Measurements from ENCODE around the gene ATL3.
"Not testable (repeated sequence)": the region's sequence is repeated elsewhere in the genome, so short reads cannot be mapped to it uniquely, and the experiment has no call there.

The ATL3 gene

DNA sequence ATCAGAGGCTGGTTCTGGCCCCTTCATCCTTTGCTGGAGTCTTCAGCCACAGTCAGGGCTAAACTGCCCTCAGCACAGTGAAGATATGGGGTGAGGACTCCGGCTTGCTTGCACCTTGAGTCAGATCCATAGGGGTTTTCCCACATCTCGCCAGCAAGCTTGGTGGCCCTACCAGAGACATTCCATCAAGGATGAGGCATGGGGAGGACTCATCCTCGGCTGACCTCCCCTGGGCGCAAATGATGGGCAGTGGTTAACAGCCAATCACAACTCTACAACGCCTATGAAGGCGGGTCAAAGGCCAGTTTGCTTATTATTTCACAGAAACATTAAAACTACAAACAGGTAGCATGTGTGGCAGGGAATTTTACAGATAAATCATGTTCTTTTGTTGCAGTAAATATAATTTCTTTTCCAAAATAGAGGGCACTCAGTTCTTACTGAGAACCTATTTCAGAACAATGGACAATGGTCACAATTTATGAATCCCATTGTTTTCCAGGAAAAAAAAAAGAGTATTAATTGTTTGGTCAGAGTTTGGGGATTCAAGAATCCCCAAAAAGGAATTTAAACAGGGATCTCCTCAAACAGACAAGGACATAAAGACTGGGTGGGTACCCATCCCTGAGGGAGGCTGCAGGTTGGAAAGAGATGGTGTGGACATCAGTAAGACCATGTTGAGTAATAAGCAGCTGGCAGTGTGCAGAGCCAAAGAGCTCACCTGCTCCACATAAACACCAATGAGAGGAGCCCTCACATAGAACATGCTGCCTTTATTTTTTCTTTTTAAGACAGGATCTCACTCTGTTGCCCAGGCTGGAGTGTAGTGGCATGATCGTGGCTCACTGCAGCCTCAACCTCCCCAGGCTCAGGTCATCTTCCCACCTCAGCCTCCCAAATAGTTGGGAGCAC, 71.7 kb downstream of the ATL3 start:
- no peaks in the 10 kb centered on the region for H3K36me3 Mint-ChIP-seq (ENCODE audit: low read depth)
- no peak overlapping the region for H3K4me3 Mint-ChIP-seq
- no peaks in the 10 kb centered on the region for H3K27me3 Mint-ChIP-seq (ENCODE audit: low read depth)
- no peak overlapping the region for H3K27ac Mint-ChIP-seq
- H3K4me1 Mint-ChIP-seq (ENCODE audit: low read depth): no peaks in the 10 kb centered on the region
- H3K9me3 Mint-ChIP-seq: no peaks in the 10 kb centered on the region

DNA sequence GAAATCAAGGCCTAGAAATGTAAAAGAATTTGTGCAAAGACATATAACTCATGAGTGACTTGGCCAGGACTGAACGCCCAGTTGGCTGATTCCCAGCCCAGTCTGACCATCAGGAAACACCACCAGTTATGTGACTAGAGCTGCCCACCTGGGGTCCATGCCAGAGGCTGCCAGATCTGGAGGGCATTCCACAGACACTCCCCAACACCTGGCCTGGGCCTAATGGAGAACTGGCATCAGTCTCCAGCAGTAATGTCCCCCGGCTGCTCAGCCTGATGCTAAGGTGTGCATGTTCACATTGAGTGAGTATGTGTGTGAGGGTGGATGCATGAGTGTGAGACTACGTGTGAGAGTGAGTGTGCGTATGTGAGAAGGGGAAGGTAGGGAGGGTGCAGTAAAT, 72.6 kb downstream of the ATL3 start:
- Mint-ChIP-seq H3K27me3 (ENCODE audit: low read depth) (no peaks in the 10 kb centered on the region), H3K4me1 (ENCODE audit: low read depth) (no peaks in the 10 kb centered on the region), H3K27ac (no peak overlapping the region), H3K9me3 (no peaks in the 10 kb centered on the region), H3K36me3 (ENCODE audit: low read depth) (no peaks in the 10 kb centered on the region), H3K4me3 (no peak overlapping the region)

DNA sequence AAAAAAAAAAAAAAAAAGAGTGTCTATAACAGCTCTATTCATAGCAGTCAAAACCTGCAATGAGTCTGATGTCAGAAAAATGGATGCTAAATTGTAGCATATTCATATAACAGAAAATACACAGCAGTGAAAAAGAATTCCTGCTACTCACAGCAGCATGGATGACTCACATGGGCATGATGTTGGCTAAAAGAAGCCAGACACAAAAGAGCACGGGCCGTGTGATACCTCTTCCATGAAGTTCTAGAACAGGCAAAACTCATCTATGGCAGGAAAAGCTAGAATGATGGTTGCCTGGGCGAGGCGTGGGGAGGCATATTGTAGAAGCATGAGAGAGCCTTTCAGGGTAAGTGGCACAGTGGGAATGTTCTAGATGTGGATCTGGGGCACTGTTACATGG, 75.9 kb downstream of the ATL3 start:
- Mint-ChIP-seq H3K27me3 (ENCODE audit: low read depth) (no peaks in the 10 kb centered on the region), H3K4me1 (ENCODE audit: low read depth) (peaks cover 3% of the 10 kb centered on the region), H3K36me3 (ENCODE audit: low read depth) (no peaks in the 10 kb centered on the region), H3K9me3 (no peaks in the 10 kb centered on the region), H3K4me3 (no peak overlapping the region), H3K27ac (no peak overlapping the region)

DNA sequence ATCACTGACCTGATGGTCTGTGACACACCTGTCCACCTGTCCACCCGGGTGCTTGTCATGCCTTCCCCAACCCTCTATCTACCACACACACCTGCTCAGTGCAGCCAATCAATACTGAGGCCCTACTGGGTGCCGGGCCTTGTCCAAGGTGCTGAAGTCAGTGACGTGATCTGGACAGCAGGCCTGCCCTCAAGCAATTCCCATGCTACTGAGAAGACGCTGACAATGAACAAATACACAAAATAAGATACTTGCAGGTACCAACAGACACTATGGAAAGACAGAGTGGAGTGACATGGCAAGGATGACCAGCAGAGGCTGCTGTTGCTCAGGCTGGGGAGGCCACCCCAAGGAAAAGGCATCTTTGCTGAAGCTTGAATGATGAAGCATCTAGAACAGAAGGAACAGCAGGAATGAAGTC, 78.2 kb downstream of the ATL3 start:
- H3K36me3 Mint-ChIP-seq (ENCODE audit: low read depth): no peaks in the 10 kb centered on the region
- peak overlapping the region; percentile 10 for H3K27ac Mint-ChIP-seq
- H3K27me3 Mint-ChIP-seq (ENCODE audit: low read depth): no peaks in the 10 kb centered on the region
- H3K4me3 Mint-ChIP-seq: no peak overlapping the region
- peaks cover 3% of the 10 kb centered on the region for H3K4me1 Mint-ChIP-seq (ENCODE audit: low read depth)
- no peaks in the 10 kb centered on the region for H3K9me3 Mint-ChIP-seq

DNA sequence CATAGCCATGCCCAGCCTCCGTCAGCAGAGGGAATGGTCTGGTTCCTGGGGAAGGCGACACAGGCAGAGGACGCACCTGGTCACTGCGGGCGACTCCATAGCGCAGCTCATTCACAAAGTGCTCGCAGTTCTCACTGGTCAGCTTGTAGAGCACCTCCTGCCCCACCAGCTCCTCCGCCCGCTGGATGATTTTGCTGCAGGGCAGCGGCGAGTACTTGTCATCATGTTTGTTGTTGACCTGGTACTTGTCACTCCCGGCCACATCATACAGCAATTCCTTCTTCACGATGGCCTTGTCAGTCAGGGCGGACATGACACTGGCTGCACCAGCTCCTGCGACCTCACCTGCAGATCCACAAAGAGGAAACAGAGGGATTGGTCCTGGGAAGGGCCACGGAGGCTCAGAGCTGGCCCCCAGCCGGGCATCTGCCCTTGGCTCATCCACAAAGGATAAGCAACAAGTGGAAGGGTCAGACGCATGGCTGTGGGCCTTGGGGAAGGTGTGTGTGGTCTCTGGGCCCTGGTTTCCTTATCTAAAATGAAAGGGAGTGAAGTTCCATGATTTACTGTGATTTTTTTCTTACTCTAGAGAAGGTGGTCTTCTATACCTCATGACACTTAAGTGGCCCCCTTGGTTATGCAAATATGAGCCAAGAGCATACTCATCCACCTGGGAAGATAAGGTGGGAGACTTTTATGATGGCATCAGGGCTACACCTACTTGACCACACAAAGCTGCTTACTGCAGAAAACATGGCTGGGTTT, 81.0 kb downstream of the ATL3 start:
- Mint-ChIP-seq H3K27ac (no peak overlapping the region), H3K9me3 (no peaks in the 10 kb centered on the region), H3K4me3 (no peak overlapping the region), H3K36me3 (ENCODE audit: low read depth) (peaks cover 2% of the 10 kb centered on the region), H3K4me1 (ENCODE audit: low read depth) (peaks cover 3% of the 10 kb centered on the region), H3K27me3 (ENCODE audit: low read depth) (no peaks in the 10 kb centered on the region)

DNA sequence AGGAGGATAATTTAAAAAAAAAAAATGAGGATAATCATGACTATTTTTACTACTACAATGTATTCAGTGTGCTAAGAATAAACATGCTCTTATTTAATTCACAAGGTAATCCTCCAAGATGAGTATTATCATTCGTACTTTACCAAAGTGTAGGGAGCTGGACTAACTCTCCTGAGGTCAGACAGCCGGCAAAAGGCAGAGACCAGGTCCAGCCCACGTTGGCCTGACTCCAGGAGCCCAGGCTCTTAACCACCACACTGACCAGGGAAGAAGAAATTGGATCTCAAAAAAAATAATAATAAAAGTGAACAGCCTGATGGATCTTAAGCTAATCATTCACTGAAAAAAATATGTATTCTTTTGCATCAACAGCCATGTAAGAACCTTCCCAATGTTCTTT, 82.2 kb downstream of the ATL3 start:
- H3K4me1 Mint-ChIP-seq (ENCODE audit: low read depth): peaks cover 3% of the 10 kb centered on the region
- H3K36me3 Mint-ChIP-seq (ENCODE audit: low read depth): peaks cover 2% of the 10 kb centered on the region
- H3K4me3 Mint-ChIP-seq: no peak overlapping the region
- H3K27ac Mint-ChIP-seq: no peak overlapping the region
- H3K27me3 Mint-ChIP-seq (ENCODE audit: low read depth): no peaks in the 10 kb centered on the region
- H3K9me3 Mint-ChIP-seq: no peaks in the 10 kb centered on the region

DNA sequence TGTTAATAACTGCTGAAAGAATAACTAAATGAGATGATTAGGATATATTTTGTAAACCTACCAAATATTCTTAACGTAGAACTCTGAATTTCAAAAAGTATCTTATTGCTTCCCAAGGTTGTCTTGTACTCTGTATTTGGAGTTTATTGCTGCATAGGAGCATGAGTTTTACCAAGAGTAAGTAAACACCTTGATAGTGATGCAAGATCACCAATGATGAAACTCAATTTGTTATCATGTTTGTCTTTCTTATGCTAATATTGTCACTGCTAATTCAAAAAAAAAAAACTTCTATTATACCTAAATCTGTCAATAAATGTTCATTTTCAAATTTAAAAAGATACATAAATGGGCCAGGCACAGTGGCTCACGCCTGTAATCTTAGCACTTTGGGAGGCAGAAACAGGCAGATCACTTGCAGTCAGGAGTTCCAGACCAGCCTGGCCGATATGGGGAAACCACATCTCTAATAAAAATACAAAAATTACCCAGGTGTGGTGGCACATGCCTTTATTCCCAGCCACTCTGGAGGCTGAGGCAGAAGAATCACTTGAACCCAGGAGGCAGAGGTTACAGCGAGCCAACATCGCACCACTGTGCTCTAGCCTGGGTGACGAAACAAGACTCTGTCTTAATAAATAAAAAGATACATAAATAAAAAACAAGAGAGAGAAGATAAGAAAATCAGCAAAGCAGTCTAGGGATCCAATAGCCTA, 84.6 kb downstream of the ATL3 start:
- Mint-ChIP-seq H3K4me1 (ENCODE audit: low read depth) (peaks cover 20% of the 10 kb centered on the region), H3K36me3 (ENCODE audit: low read depth) (peaks cover 7% of the 10 kb centered on the region), H3K4me3 (no peak overlapping the region), H3K27me3 (ENCODE audit: low read depth) (no peaks in the 10 kb centered on the region), H3K27ac (no peak overlapping the region), H3K9me3 (peaks cover 11% of the 10 kb centered on the region)

DNA sequence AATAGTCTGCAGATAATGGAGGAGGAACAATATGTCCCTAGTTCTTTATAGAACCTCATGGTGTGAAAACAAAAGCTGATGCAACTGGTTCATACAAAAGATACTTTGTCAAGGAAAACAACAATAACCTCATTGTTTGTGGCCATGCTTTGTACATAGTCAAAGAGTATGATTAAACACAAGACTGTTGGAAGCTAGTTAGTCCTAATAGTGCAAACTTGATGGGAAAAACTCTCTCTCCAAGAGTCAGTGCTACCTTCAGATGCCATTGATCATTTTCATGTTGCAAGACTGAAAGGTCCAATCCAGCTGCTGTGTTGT, 87.9 kb downstream of the ATL3 start:
- Mint-ChIP-seq H3K27ac (no peak overlapping the region), H3K27me3 (ENCODE audit: low read depth) (no peaks in the 10 kb centered on the region), H3K9me3 (peaks cover 31% of the 10 kb centered on the region), H3K4me3 (no peak overlapping the region), H3K4me1 (ENCODE audit: low read depth) (peaks cover 21% of the 10 kb centered on the region), H3K36me3 (ENCODE audit: low read depth) (peaks cover 16% of the 10 kb centered on the region)

DNA sequence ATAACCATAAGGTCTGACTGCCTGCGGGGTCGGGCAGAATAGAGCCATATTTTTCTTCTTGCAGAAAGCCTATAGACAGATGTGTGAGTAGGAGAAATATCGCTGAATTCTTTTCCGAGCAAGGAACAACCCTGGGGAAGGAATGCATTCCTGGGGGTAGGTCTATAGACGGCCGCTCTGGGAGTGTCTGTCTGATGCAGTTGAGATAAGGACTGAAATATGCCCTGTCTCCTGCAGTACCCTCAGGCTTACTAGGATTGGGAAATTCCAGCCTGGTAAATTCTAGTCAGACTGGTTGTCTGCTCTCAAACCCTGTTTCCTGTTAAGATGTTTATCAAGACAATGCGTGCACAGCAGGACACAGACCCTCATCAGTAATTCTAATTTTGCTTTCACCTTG, 90.0 kb downstream of the ATL3 start:
- H3K4me3 Mint-ChIP-seq; H3K27me3 Mint-ChIP-seq (ENCODE audit: low read depth); H3K27ac Mint-ChIP-seq: not testable (repeated sequence)
- H3K36me3 Mint-ChIP-seq (ENCODE audit: low read depth): peaks cover 14% of the 10 kb centered on the region
- H3K9me3 Mint-ChIP-seq: peaks cover 34% of the 10 kb centered on the region
- peaks cover 21% of the 10 kb centered on the region for H3K4me1 Mint-ChIP-seq (ENCODE audit: low read depth)

DNA sequence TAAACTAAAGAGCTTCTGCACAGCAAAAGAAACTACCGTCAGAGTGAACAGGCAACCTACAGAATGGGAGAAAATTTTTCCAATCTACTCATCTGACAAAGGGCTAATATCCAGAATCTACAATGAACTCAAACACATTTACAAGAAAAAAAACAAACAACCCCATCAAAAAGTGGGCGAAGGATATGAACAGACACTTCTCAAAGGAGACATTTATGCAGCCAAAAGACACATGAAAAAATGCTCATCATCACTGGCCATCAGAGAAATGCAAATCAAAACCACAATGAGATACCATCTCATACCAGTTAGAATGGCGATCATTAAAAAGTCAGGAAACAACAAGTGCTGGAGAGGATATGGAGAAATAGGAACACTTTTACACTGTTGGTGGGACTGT, 92.3 kb downstream of the ATL3 start:
- peaks cover 17% of the 10 kb centered on the region for H3K36me3 Mint-ChIP-seq (ENCODE audit: low read depth)
- H3K9me3 Mint-ChIP-seq: peaks cover 34% of the 10 kb centered on the region
- not testable (repeated sequence) for H3K4me3 Mint-ChIP-seq; H3K27ac Mint-ChIP-seq; H3K27me3 Mint-ChIP-seq (ENCODE audit: low read depth)
- peaks cover 32% of the 10 kb centered on the region for H3K4me1 Mint-ChIP-seq (ENCODE audit: low read depth)

DNA sequence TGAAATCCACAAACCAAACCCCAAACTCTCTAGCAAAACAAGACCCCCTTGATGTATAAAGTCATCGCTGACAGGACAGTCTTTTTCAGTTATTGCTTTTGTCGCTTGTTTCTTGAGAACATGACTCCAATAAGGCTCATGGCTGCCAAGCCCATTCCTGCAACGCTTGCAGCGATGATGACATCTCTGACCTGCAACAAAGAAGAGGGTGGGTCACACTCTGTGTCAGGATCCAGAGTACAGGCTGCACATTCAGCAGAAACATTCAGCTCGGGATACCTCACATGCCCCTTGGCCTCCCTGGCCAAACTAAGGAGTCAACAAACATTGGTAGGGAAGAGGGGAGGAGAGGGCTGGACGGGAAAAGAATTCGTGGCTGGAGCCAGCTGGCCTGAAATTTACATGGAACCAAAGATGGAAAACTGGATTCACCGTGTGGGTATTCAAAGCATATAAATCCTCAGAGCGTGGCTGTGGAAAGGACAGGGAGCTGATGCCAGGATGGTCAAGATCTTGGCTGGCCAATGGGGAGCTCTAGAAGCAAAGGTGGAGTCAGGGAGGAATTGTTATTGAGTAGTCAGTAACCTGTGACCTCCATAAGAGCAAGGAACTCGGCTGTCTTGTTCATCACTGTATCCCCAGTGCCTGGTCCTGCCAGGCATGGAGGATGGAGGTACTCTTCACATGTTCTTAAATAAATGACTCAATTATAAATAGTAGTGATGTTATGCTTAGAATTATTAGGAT, 96.1 kb downstream of the ATL3 start:
- Mint-ChIP-seq H3K4me3 (peak overlapping the region; percentile 67), H3K36me3 (ENCODE audit: low read depth) (peaks cover 8% of the 10 kb centered on the region), H3K27ac (peak overlapping the region; percentile 94)

More for the DNA sequence above, 96.1 kb downstream of the ATL3 start:
- H3K4me1 Mint-ChIP-seq (ENCODE audit: low read depth): peaks cover 19% of the 10 kb centered on the region
- H3K9me3 Mint-ChIP-seq: peaks cover 10% of the 10 kb centered on the region
- H3K27me3 Mint-ChIP-seq (ENCODE audit: low read depth): peaks cover 11% of the 10 kb centered on the region

All from T-helper 1 cell treated with Interleukin-12 subunit alpha and Interleukin-12 subunit beta and Interleukin-4 antibody, amounts not matched to agents 30 μg/mL and 1 μg/mL, for 36 hours (primary cell).